ENCODE measurements around the gene PDS5B. TPM values are rescaled to one million over a fixed set of nuclear protein-coding genes. Genes with fewer than 3 reads are reported as not detected.

The PDS5B gene
- total and polyA plus RNA-seq, 7 experiments from 2014 or later = 36.0 to 68.0 (median 44.2) TPM

- ChIA-PET CTCF (interaction anchor here (0.9 to 1.7 kb wide), 6 partner anchors 8 to 62 kb away, joined by 3 to 9 read pairs (median 5); partner anchors contain the start of gene PDS5B), POLR2A (interaction anchor here (0.7 to 1.3 kb wide), 3 partner anchors 55 to 57 kb away, joined by 3 read pairs; partner anchors contain the start of gene PDS5B)
- Histone ChIP-seq H3K9me3 (ENCODE audit: control insufficient read depth in 2 of 3, low read length in 3 of 3) (no peaks in the 10 kb centered on the region), H3K27me3 (ENCODE audit: control insufficient read depth in 2 of 2, insufficient read depth in 2 of 2, low read length in 2 of 2) (no peaks in the 10 kb centered on the region), H3K4me1 (ENCODE audit: control insufficient read depth in 2 of 2, insufficient read depth in 2 of 2, low read length in 2 of 2) (peaks cover 6 to 24% of the 10 kb centered on the region in 2 donors), H3K4me3 (ENCODE audit: low read length) (no peak overlapping the region), H3K27ac (ENCODE audit: low read depth, low read length) (no peak overlapping the region), H3K36me3 (ENCODE audit: control insufficient read depth in 2 of 3, insufficient read depth in 3 of 3, low read length in 3 of 3) (no peaks in the 10 kb centered on the region)
- DNase-seq (no peak), ATAC-seq (no peak)
- intact Hi-C loops (cut with micrococcal nuclease) = loop anchor here in 1 of 2 donors (5.0 kb wide), 1 partner anchor 374 kb away; the partner anchor contains the start of gene KL
- peaks cover 33 to 74% (median 63%) of the 10 kb centered on the region in 7 donors for H3K4me1 Mint-ChIP-seq
- no peaks in the 10 kb centered on the region for H3K27me3 Mint-ChIP-seq
- H3K9me3 Mint-ChIP-seq = peaks cover 0 to 1% (median 0%) of the 10 kb centered on the region in 11 donors
- H3K36me3 Mint-ChIP-seq = no peaks in the 10 kb centered on the region
- H3K4me3 Mint-ChIP-seq = peak overlapping the region in 1 of 10 donors; percentile 3
- H3K27ac Mint-ChIP-seq = peak overlapping the region in 1 of 9 donors; percentile 63
Observed at GRCh38 chr13:32642858-32643257, 56.6 kb downstream of the PDS5B start.

- H3K9me3 ChIP-seq (ENCODE audit: control insufficient read depth in 2 of 3, low read length in 3 of 3) = no peaks in the 10 kb centered on the region
- intact Hi-C loops (cut with micrococcal nuclease) = loop anchor here in 1 of 2 donors (5.0 kb wide), 1 partner anchor 266 kb away; no protein-coding TSS in a partner anchor
- peaks cover 6 to 19% of the 10 kb centered on the region in 2 donors for H3K4me1 ChIP-seq (ENCODE audit: control insufficient read depth in 2 of 2, insufficient read depth in 2 of 2, low read length in 2 of 2)
- H3K36me3 ChIP-seq (ENCODE audit: control insufficient read depth in 2 of 3, insufficient read depth in 3 of 3, low read length in 3 of 3) = no peaks in the 10 kb centered on the region
- no peaks in the 10 kb centered on the region for H3K27me3 ChIP-seq (ENCODE audit: control insufficient read depth in 2 of 2, insufficient read depth in 2 of 2, low read length in 2 of 2)
- DNase-seq = peak in 1 of 9 donors; percentile 33
- H3K27ac Mint-ChIP-seq = peak overlapping the region in 7 of 9 donors; percentile 1 to 78 (median 39)
- ChIA-PET POLR2A (interaction anchor here (0.6 to 2.0 kb wide), 2 partner anchors 60 to 245 kb away, joined by 3 to 4 read pairs; partner anchors contain the start of gene PDS5B), CTCF (interaction anchor here (0.6 to 1.4 kb wide), 4 partner anchors 24 to 174 kb away, joined by 3 to 4 read pairs (median 3); no protein-coding TSS in a partner anchor)
- H3K9me3 Mint-ChIP-seq = peaks cover 0 to 1% (median 0%) of the 10 kb centered on the region in 11 donors
- H3K36me3 Mint-ChIP-seq = peaks cover 0 to 3% (median 0%) of the 10 kb centered on the region in 5 donors
- no peaks in the 10 kb centered on the region for H3K27me3 Mint-ChIP-seq
- H3K4me3 Mint-ChIP-seq = peak overlapping the region in 3 of 10 donors; percentile 4 to 38 (median 8)
- no peak overlapping the region for H3K27ac ChIP-seq (ENCODE audit: low read depth, low read length)
- no peak overlapping the region for H3K4me3 ChIP-seq (ENCODE audit: low read length)
- H3K4me1 Mint-ChIP-seq = peaks cover 37 to 87% (median 76%) of the 10 kb centered on the region in 7 donors
- ATAC-seq = no peak
Observed at GRCh38 chr13:32645854-32646253, 59.6 kb downstream of the PDS5B start.

GRCh38 chr13:32647926-32648325, 61.7 kb downstream of the PDS5B start:
- no peaks in the 10 kb centered on the region for H3K27me3 ChIP-seq (ENCODE audit: control insufficient read depth in 2 of 2, insufficient read depth in 2 of 2, low read length in 2 of 2)
- peaks cover 6 to 14% of the 10 kb centered on the region in 2 donors for H3K4me1 ChIP-seq (ENCODE audit: control insufficient read depth in 2 of 2, insufficient read depth in 2 of 2, low read length in 2 of 2)
- no peak overlapping the region for H3K4me3 ChIP-seq (ENCODE audit: low read length)
- peaks cover 30 to 72% (median 63%) of the 10 kb centered on the region in 7 donors for H3K4me1 Mint-ChIP-seq
- POLR2A ChIA-PET = no interaction called here
- ATAC-seq (peak; percentile 36), DNase-seq (no peak)
- H3K27me3 Mint-ChIP-seq = no peaks in the 10 kb centered on the region
- H3K36me3 Mint-ChIP-seq = peaks cover 0 to 13% (median 4%) of the 10 kb centered on the region in 5 donors
- H3K36me3 ChIP-seq (ENCODE audit: control insufficient read depth in 2 of 3, insufficient read depth in 3 of 3, low read length in 3 of 3) = no peaks in the 10 kb centered on the region
- H3K9me3 Mint-ChIP-seq = no peaks in the 10 kb centered on the region
- CTCF ChIA-PET = no interaction called here
- no peak overlapping the region for H3K27ac ChIP-seq (ENCODE audit: low read depth, low read length)
- H3K9me3 ChIP-seq (ENCODE audit: control insufficient read depth in 2 of 3, low read length in 3 of 3) = no peaks in the 10 kb centered on the region
- H3K27ac Mint-ChIP-seq = peak overlapping the region in 6 of 9 donors; percentile 4 to 64 (median 28)
- intact Hi-C loops (cut with micrococcal nuclease) = loop anchor here in 1 of 2 donors (5.0 kb wide), 1 partner anchor 264 kb away; no protein-coding TSS in a partner anchor
- peak overlapping the region in 1 of 10 donors; percentile 20 for H3K4me3 Mint-ChIP-seq

GRCh38 chr13:32650705-32651311, 64.6 kb downstream of the PDS5B start:
- H3K27ac Mint-ChIP-seq = peak overlapping the region in 1 of 9 donors; percentile 21
- intact Hi-C loops (cut with micrococcal nuclease) = loop anchor here (1.0 to 5.0 kb wide), 8 partner anchors 12 to 892 kb away; partner anchors contain the start of genes PDS5B (in 2 of the 2), BRCA2 (in 1 of the 2), N4BP2L2 (in 1 of the 2) and ZAR1L (in 1 of the 2)
- peak; percentile 91 for ATAC-seq

GRCh38 chr13:32657309-32657708, 71.1 kb downstream of the PDS5B start:
- no peaks in the 10 kb centered on the region for H3K27me3 ChIP-seq (ENCODE audit: control insufficient read depth in 2 of 2, insufficient read depth in 2 of 2, low read length in 2 of 2)
- intact Hi-C loops (cut with micrococcal nuclease) = no loop called here
- Mint-ChIP-seq H3K9me3 (peaks cover 0 to 28% (median 2%) of the 10 kb centered on the region in 11 donors), H3K4me1 (peaks cover 11 to 30% (median 16%) of the 10 kb centered on the region in 7 donors), H3K27me3 (no peaks in the 10 kb centered on the region), H3K36me3 (peaks cover 9 to 58% (median 54%) of the 10 kb centered on the region in 5 donors), H3K27ac (no peak overlapping the region), H3K4me3 (no peak overlapping the region)
- no peaks in the 10 kb centered on the region for H3K4me1 ChIP-seq (ENCODE audit: control insufficient read depth in 2 of 2, insufficient read depth in 2 of 2, low read length in 2 of 2)
- CTCF ChIA-PET = interaction anchor here (1.0 to 1.8 kb wide), 2 partner anchors 24 to 71 kb away, joined by 3 to 4 read pairs; partner anchors contain the start of gene PDS5B
- H3K4me3 ChIP-seq (ENCODE audit: low read length) = no peak overlapping the region
- no peak for DNase-seq
- H3K36me3 ChIP-seq (ENCODE audit: control insufficient read depth in 2 of 3, insufficient read depth in 3 of 3, low read length in 3 of 3) = peaks cover 0 to 4% (median 0%) of the 10 kb centered on the region in 3 experiments
- no peak overlapping the region for H3K27ac ChIP-seq (ENCODE audit: low read depth, low read length)
- ATAC-seq = no peak
- POLR2A ChIA-PET = no interaction called here
- H3K9me3 ChIP-seq (ENCODE audit: control insufficient read depth in 2 of 3, low read length in 3 of 3) = no peaks in the 10 kb centered on the region

More at GRCh38 chr13:32650705-32651311, 64.6 kb downstream of the PDS5B start:
- Mint-ChIP-seq H3K27me3 (no peaks in the 10 kb centered on the region), H3K9me3 (peaks cover 0 to 16% (median 0%) of the 10 kb centered on the region in 11 donors), H3K4me3 (no peak overlapping the region), H3K36me3 (peaks cover 5 to 30% (median 28%) of the 10 kb centered on the region in 5 donors), H3K4me1 (peaks cover 23 to 55% (median 40%) of the 10 kb centered on the region in 7 donors)
- Histone ChIP-seq H3K27ac (ENCODE audit: low read depth, low read length) (no peak overlapping the region), H3K9me3 (ENCODE audit: control insufficient read depth in 2 of 3, low read length in 3 of 3) (no peaks in the 10 kb centered on the region), H3K36me3 (ENCODE audit: control insufficient read depth in 2 of 3, insufficient read depth in 3 of 3, low read length in 3 of 3) (no peaks in the 10 kb centered on the region), H3K4me1 (ENCODE audit: control insufficient read depth in 2 of 2, insufficient read depth in 2 of 2, low read length in 2 of 2) (peaks cover 0 to 10% of the 10 kb centered on the region in 2 donors), H3K27me3 (ENCODE audit: control insufficient read depth in 2 of 2, insufficient read depth in 2 of 2, low read length in 2 of 2) (no peaks in the 10 kb centered on the region), H3K4me3 (ENCODE audit: low read length) (no peak overlapping the region)
- ChIA-PET CTCF (interaction anchor here (0.6 to 2.8 kb wide), 16 partner anchors 8 to 248 kb away, joined by 3 to 14 read pairs (median 4); partner anchors contain the start of gene PDS5B), POLR2A (interaction anchor here (0.7 to 1.8 kb wide), 3 partner anchors 19 to 65 kb away, joined by 3 to 6 read pairs (median 4); partner anchors contain the start of gene PDS5B)
- peak in 8 of 9 donors; percentile 16 to 55 (median 41) for DNase-seq

GRCh38 chr13:32659736-32660135, 73.5 kb downstream of the PDS5B start:
- Mint-ChIP-seq H3K36me3 (peaks cover 6 to 58% (median 41%) of the 10 kb centered on the region in 5 donors), H3K4me1 (peaks cover 8 to 22% (median 17%) of the 10 kb centered on the region in 7 donors), H3K27ac (peak overlapping the region in 1 of 9 donors; percentile 36), H3K9me3 (peaks cover 0 to 20% (median 2%) of the 10 kb centered on the region in 11 donors), H3K4me3 (no peak overlapping the region), H3K27me3 (no peaks in the 10 kb centered on the region)
- ChIA-PET CTCF (interaction anchor here (1.0 to 1.4 kb wide), 3 partner anchors 9 kb away, joined by 3 to 4 read pairs (median 4); no protein-coding TSS in a partner anchor), POLR2A (no interaction called here)
- ATAC-seq (no peak), DNase-seq (no peak)
- Histone ChIP-seq H3K9me3 (ENCODE audit: control insufficient read depth in 2 of 3, low read length in 3 of 3) (no peaks in the 10 kb centered on the region), H3K27me3 (ENCODE audit: control insufficient read depth in 2 of 2, insufficient read depth in 2 of 2, low read length in 2 of 2) (no peaks in the 10 kb centered on the region), H3K36me3 (ENCODE audit: control insufficient read depth in 2 of 3, insufficient read depth in 3 of 3, low read length in 3 of 3) (peaks cover 0 to 4% (median 0%) of the 10 kb centered on the region in 3 experiments), H3K27ac (ENCODE audit: low read depth, low read length) (no peak overlapping the region), H3K4me1 (ENCODE audit: control insufficient read depth in 2 of 2, insufficient read depth in 2 of 2, low read length in 2 of 2) (no peaks in the 10 kb centered on the region), H3K4me3 (ENCODE audit: low read length) (no peak overlapping the region)
- intact Hi-C loops (cut with micrococcal nuclease) = loop anchor here in 1 of 2 donors (10.0 kb wide), 1 partner anchor 255 kb away; no protein-coding TSS in a partner anchor
